ENCODE results near the gene ADAMTS14.

Gene ADAMTS14

GRCh38 chr10:70694418-70695141, 22.3 kb downstream of the ADAMTS14 start:
- DNase-seq: no peak

DNA sequence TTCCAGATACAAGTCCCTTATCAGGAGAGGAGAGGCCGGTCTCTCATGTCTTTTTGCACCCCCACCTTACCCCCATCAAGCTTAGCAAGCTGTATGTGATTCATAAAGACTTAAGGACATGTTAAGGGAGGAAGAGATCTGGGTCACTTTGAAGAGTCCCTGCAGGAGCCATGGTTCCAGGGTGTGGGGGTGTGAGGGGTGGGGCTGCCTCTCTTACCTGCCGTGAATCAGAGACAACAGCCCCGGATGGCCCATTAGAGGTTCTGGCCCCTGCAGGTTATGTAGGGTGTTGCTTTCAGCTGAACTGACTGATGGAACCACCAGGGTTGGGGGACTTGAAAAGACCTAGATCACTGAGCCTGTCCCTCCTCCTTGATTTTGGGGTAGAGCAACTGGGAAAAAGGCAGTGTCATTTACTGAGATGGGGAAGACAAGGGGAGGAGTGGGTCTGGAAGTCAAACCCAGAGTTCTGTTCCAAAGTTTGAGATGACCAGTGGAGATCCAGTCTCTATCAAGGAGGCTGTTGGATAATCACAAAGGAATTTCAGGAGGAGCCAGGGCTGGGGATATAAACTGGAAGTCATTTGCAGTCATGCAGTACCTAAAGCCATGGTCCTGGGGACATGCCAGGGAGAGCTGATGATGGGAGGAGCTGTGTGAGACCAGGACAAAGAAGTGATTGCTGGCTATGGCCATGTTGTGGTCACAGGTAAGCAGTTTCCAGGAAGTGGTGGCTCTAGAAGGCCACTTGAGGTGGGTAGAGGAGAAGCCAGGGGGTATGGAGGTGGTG, 23.1 kb downstream of the ADAMTS14 start:
- DNase-seq: no peak

DNA sequence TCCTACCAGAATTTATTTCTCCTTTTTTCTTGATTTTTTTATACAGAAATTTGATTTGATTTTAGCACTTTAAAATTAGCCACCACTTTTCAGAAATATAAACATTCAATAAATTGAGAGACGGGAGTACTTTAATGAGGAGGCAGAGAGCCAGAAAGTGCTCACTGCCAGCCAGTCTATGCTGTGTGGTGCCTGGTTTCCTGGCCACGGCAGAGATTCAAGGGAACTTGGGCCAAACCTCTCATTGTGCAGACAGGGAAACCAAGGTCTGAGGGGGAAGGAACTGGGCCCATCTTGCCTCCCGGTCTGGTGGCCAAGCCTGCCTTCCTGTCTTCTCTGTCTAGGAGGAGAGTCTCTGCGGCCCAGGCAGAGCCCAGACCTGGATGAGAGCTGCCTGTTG, 25.9 kb downstream of the ADAMTS14 start:
- no peak for DNase-seq

DNA sequence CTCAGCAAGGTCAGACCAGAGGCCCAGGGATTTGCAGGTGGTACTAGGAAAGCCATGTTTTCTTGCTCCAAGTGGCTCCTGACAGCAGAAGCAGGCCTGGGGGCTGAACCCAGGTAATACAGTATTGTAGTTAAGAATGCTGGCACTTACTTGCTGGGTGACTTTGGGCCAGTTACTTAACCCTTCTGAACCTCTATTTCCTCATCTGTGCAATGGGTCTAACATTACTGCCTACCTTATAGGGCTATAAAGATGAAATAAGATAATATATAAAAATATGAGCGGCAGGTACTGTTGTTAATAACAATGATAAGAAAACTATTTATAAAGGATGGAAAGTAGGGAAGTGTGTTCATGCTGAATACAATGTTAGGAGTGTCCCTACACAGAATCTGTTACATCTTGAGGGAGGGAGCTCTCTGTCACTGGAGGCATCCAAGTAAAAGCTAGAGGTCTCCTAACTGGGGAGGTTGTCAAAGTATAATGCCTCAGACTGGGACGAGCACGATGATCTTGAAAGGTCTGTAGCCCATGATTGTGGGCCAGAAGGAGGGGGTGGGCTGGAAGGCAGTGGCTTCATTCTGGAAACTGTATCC, 26.9 kb downstream of the ADAMTS14 start:
- no peak for DNase-seq

DNA sequence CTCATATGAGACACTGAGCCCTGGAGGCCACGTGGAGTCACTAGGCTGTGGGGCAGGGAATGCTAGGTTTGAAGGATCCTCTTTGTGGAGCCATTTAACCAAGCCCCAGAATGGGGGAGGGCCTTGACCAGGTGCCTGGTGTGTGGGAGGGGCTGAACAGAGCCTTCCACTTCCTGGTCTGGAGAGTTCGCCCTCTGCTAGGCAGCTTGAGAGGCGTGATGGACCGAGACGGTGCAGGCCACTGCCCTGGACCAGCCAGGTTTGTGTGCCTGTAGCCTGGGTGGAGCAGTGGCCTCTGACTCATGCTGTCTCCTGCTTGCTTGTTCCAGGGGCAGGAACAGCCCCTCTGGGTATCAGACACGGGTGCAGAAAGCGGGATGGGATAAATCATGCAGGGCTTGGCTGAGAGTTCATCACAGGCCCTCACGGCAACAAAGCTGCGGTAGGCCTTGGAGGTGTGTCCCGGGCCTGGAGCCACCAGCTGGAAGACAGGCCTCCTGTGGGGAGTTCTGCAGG, 27.4 kb downstream of the ADAMTS14 start:
- DNase-seq: no peak

GRCh38 chr10:70702190-70702763, 30.0 kb downstream of the ADAMTS14 start:
- no peak for DNase-seq

GRCh38 chr10:70704211-70704610, 31.9 kb downstream of the ADAMTS14 start:
- no peak for DNase-seq

DNA sequence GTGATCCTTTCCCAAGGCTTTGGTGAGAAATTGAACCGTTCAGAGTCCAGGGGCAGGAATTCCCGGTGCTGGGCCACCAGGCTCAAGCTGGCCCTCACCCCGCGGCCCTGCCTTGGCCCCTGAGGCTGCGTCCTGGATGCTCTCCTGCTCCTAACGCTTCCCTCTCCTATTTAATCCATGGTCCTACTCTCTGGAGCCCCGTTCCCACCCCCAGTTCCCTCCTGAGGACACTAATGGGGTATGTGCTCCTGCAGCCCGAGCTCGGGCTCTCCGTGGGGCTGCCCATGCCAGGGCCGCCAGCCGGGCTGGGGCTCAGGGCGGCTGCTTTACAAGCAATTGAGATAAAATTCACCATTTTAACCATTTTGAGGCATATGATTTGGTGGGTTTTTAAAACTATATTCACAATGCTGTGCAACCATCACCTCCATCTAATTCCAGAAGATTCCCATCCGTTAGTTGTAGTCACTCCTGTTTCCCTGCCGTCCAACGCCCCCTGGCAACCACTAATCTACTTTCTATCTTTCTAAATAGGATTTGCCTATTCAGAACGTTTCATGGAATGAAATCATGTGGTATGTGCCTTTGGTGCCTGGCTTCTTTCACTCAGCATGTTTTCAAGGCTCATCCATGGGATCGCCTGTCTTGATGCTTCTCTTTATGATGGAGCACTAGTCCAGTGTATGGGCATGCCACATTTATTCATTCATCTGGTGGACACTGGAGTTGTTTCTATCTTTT, 33.0 kb downstream of the ADAMTS14 start:
- no peak for DNase-seq

DNA sequence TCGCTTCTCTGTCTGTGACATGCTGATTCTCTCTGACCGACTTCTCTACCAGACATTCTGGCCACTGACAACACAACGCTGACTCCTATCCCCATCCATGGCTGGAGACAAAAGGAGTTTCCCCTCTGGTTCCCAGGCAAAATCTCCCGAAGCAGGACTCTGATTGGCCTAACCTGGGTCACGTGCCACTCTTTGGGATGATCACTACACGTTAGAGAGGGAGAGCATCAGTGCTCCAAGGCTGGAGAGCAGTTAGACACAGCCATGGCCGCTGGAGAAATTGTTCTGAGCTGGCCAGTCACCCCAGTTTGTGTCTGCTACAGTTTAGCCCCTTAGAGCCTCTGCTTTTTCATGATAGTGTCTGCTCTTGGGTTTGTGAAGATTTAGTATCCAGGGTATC, 38.9 kb downstream of the ADAMTS14 start:
- no peak for DNase-seq

- DNase-seq: no peak
Observed at GRCh38 chr10:70711911-70712310, 39.6 kb downstream of the ADAMTS14 start.

- DNase-seq: no peak
Observed at GRCh38 chr10:70714245-70714644, 41.9 kb downstream of the ADAMTS14 start.

- DNase-seq: no peak
Observed at GRCh38 chr10:70714951-70715350, 42.6 kb downstream of the ADAMTS14 start.

DNA sequence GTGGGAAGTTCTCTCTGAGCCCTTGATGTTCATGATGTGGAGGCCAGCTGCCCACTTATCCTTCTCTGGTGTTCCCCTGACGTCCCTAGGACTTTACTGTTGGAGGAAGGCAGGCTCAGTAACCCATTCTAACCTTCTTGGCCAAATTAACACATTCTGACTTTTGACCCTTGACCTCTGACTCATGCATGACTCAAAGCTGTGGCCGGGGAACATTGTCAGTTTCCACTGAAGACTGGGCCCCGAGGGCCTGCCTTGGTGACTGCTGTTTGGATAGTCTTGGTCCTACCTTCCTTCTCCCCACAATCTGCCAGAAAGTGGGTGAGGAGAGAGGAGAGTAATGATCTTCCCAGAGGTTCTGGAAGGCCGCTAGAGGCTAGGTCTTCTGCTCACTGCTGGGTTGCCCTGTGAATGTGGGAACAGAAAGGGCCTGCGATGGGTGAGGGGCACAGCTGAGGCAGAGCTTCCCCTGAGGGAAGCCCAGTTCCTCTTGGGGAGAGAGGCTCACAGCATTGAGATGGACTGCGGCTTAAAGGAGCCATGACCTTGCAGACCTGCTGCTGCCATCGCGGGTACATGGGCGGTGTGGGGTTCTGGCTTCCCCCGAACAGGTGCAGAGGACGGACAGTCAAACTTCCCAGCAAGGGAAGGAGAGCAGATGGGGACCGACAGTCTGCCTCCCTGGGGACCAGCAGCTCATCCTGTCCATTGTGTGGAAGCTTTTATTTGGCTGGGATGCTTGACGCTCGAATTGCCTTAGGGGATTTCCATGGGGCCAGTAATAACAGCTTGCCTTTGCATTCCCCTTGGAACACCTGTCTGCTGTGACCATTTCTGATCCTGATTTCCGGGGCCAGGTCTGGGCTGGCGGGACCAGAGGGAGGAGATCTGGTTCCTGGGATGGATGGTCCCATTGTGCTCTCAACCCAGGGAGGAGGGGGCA, 43.8 kb downstream of the ADAMTS14 start:
- no peak for DNase-seq

- DNase-seq: no peak
Observed at GRCh38 chr10:70722820-70723424, 50.6 kb downstream of the ADAMTS14 start.

GRCh38 chr10:70723771-70724170, 51.5 kb downstream of the ADAMTS14 start:
- DNase-seq: no peak

DNA sequence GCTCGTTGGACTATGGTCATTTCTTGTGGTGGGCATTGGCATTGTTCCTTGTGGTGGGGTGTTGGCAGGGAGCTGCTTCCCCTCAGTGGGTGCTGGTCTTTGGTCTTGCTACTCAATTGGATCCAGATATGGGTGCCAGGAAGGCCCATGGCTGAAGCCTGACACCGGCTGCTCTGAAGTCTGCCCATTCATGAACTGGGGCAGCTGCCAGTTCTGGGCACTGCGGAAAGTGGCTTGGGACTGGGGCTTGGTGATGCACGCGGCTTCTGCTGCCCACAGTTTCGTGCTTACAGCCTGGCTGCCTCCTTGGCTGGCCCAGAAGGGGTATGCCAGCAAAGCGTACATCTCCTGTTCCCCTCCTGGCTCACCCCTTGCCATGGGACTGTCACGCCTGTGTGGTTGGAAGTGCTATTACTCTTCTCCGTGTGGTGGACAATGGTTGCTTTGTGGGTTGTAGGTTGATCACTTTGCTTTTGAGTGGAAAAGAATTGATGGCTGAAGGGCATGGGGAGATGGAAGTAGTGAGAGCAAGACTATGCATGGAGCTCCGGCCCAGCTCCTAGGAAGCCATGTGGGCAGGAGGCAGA, 54.7 kb downstream of the ADAMTS14 start:
- DNase-seq: no peak

DNA sequence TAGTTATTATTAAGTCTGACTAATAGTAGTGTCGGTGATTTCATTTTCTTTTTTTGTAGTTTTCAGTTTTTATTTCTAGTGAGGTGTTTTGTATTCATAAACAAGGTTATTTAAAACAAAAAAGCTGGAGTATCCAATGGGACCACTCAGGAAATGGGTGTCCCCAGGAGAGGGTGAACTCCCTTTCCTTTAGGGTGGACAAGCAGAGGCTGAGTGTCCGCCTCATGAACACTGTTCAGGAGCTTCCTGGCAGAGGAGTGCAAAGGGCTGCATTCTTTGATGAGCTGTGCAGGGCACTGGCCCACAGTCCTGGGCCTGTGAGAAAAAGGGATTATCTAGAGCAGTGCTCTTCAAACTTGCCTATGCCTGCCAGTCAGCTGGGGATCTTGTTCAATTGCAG, 56.0 kb downstream of the ADAMTS14 start:
- DNase-seq: no peak

GRCh38 chr10:70729763-70730357, 57.6 kb downstream of the ADAMTS14 start:
- DNase-seq: no peak

DNA sequence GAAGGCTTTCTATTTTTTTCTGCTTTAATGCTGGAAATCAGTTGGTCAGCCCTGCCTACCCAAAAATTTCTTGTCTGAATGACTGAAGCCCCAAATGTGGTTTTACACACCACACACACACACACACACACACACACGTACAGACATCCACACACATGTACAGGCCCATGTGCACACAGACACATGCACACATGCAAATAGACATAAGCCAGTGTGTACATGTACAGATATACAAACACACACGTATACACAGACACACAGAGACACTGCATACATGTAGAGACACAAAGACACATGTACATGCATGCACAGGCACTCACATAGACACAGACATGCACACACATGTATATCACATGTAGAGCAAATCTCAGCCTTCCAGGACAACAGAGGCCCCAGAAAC, 58.6 kb downstream of the ADAMTS14 start:
- no peak for DNase-seq

DNA sequence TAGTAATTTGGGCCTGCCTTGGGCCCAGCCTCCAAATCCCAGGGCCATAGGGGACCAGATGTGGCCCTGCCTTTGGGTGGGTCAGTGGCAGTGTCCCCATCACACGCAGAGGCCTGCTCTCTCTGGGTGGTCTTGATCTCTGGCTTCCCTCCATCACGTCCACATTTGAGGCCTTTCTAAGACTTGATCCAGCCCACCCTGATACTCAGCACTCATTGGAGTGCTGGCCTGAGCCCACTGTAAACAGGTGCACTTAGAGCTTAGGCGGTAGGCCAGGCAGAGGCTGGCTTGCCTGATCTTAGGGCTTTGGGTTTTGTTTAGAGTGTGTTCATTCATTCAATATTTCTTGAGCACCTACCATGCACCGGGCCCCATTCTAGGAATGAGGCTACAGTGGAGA, 60.3 kb downstream of the ADAMTS14 start:
- no peak for DNase-seq
